Muscle of arm (tissue), 12 donors: ENCODE results near the gene CYLD. TPM values are rescaled to one million over a fixed set of nuclear protein-coding genes. Genes with fewer than 3 reads are reported as not detected.

Source experiments
- DNase-seq: peaks from one replicate; pipeline ENCODE4 v3.0.0-alpha.2; 2013
- polyA plus RNA-seq, 12 donors: library from polyadenylated mRNA; unstranded; fragments of 120-200 nt; gene quantifications; one replicate each; pipeline ENCODE4 v1.2.1, GENCODE V29; 2013; ENCODE audit not compliant: insufficient read length in 12 of 12

The CYLD gene
- polyA plus RNA-seq, 12 donors: 22.5 to 40.7 (median 31.6) TPM; not detected in 1

GRCh38 chr16:50736448-50736847 lies 5.4 kb upstream of the CYLD start:
- DNase-seq: no peak

- DNase-seq: no peak
These were observed 4.4 kb upstream of the CYLD start for GRCh38 chr16:50737420-50737959.

GRCh38 chr16:50739031-50739430 lies 2.9 kb upstream of the CYLD start:
- no peak for DNase-seq

DNA sequence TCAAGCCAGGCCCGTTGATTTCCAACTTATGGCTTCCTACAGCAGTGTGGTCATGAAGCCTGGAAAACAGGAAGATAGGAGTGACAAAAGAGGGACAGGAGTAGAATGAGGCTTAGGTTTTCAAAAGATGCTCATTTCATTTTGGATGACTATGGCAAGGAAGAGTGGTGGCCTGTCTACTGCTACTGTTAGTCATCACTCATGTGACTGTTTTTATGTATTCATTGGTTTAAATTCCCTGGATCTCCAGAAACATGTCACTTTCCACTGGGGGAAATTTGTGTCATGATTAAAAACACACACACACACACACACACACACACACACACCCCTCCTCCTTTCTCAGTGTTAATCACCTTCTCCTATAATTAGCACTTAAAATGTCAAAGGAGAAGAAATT lies 1.1 kb upstream of the CYLD start:
- no peak for DNase-seq

GRCh38 chr16:50741225-50741780 lies 583 bp upstream of the CYLD start:
- DNase-seq: no peak

DNA sequence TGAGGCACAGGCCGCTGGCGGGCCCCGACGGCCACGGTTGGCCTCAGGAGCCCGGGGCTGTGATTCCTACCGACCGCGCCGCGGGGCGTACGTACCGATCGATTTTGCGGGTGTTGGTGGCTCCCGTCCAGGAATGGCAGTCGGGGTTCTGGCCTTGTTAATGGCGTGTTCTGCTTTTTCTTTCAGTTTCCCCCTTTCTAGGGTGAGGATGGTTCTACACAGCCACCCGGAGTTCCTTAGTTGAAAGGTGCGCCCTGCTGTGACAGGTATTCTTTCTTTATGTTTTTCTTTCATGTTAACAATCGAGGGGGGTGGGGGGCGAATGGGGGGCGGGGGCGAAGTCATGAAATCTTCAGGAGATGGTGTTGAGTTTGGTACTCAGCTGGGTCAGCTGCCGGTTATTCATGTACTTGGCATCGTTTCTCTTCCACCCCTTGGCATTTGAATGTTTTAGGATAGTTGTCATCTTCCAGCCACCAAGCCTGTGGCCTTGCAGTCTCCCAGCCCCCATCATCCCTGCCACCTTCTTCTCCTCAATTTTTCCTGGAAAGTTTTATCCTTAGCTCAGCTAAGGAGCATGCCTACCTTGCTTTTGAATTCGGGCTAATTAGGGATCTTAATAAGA lies 802 bp downstream of the CYLD start:
- DNase-seq: no peak

DNA sequence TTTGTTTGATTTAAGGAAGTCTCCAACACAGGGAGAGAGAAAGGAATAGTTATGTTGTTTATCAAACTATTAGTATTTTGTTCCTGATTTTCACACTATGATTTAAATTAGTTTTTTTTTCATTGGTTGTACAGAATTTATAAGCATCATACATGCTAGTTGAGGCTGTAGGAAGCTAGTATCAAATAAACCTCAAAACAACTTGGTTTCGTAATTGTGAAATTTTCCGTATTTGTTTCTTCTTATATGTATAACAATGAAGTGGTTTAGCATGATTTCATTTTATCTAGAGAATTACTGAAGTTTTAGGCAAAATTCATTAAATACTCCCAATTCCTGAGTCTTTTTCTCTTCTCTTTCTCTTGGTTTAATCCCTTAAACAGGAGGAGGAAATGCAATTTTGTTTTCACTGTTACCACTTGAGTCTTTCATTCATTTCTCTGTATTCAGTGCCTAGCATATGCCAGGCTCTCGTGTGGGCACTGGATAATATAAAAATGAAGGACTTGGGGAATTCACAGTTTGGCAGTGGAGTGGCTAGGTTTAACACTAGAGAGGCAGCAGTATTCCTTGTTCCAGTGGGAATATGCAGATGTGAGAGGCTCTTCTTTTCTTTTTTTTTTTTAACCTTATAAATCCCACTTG lies 1.8 kb downstream of the CYLD start:
- DNase-seq: no peak

DNA sequence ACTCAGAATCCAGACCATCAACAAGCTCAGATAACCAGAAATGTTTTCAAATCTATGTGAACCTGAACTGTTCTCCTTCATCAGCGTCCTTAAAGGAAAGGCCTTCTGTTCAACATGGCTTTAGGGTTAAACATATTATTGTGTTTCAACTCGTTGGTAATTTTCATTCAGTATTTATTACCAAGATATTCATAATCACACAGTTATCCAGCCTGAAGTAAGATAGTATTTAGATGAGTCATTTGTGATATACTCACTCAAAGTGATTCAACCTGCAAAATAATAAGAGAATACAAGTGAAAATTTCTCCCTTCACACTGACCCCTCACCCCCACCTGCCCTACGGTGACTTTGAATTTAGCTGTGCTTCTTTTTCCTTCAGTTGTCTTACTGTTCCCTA lies 3.0 kb downstream of the CYLD start:
- no peak for DNase-seq

GRCh38 chr16:50745940-50746339 lies 4.1 kb downstream of the CYLD start:
- DNase-seq: no peak

DNA sequence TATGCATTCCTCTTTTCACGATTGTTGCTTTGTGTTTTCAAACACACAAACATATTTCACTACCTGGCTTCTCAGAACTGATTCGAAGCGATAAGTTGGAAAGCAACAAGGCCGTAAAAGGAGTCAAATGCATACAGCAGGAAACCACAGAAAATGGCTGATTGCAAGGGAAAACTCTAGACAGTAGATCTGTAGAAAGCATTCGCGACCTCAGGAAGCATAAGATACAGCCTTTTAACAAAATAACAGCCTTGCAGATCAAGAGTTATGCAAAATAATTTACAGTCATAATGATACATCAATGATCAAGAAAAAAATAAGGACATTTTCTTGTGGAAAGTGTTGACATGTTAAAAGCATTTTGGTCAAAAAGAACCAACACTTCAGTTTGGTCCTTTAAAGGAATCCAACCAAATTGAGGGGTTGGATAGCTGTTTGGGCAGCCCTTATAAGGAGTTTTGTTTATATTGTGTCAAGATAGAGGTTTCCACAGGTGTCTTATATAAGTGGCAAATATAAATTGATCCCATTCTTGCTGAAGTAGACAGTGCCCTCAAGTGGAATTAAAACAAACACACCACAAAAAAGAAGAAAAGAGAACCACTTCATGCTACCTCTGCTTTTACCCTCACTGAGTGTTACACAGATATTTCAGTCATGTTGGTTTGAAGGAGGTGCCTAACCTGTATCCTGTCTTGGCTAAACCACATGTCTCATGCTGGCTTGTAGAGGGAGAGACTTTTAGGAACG lies 5.5 kb downstream of the CYLD start:
- no peak for DNase-seq

GRCh38 chr16:50751528-50751927 lies 9.6 kb downstream of the CYLD start:
- DNase-seq: no peak

DNA sequence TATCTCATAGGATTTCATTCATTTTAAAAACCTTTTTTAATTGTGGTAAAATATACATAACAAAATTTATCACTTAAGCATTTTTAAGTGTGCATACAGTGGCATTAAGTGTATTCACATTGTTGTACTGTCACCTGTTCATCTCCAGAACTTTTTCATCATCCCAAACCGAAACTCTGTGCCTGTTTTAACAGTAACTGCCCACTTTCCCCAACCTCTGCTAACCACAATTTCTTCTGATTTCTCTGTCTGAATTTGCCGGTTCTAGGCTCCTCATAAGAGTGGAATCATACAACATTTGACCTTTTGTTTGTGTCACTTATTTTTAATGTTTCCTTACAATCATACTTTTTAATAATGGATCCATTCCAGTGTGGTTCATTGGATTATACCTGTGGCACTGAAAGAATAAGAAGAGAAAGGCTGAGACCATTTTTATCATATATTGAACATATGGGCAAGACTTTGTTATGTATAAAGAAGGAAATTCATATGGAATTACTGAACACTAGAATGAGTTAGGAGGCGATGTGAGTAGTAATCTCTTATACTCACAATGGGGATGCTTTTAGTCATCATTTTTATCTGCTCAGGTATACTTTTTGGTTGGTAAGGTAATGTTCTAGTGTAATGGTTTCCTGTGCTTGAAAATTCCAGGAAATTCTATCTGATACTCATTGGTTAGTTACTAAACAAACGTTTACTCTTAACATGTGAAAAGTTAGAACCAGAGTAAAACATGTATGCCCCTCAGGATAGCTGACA lies 10.8 kb downstream of the CYLD start:
- DNase-seq: no peak

GRCh38 chr16:50756473-50756872 lies 14.6 kb downstream of the CYLD start:
- DNase-seq: no peak

GRCh38 chr16:50761267-50761666 lies 19.4 kb downstream of the CYLD start:
- no peak for DNase-seq

GRCh38 chr16:50762241-50762640 lies 20.4 kb downstream of the CYLD start:
- DNase-seq: no peak

GRCh38 chr16:50763211-50763610 lies 21.3 kb downstream of the CYLD start:
- no peak for DNase-seq

- DNase-seq: no peak
These were observed 23.4 kb downstream of the CYLD start for GRCh38 chr16:50765260-50765659.

- no peak for DNase-seq
These were observed 24.0 kb downstream of the CYLD start for GRCh38 chr16:50765861-50766260.

DNA sequence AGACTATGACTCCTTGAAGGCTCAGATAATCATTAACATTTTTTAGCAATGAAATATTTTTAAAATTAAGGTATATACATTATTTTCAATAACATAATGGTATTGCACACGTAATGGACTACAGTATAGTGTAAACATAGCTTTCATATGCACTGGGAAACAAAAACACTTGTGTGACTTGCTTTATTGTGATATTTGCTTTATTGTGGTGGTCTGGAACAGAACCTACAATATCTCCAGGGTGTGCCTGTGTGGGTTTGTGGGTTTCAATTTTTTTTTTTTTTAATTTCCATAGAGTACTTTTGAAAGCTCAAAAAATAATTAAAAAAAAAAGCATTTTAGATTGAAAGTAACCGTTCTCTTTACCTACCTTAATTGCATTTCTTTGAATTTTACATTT lies 25.3 kb downstream of the CYLD start:
- no peak for DNase-seq

DNA sequence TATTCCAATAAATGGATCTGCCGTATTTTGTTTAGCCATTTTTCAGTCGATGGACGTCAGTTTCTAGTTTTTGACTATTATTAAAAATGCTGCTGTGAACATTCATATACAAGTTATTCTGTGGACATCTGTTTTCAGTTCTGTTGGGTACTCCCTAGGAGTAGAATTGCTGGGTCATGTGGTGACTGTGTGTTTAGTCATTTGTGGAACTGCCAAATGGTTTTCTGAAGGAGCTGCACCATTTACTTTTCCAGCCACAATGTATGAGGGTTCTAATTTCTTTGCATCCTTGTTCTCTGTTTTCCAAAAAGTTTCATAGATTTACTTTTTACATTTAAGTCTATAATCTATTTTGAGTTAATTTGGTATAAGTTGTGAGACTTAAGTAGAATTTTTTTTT lies 29.5 kb downstream of the CYLD start:
- no peak for DNase-seq

DNA sequence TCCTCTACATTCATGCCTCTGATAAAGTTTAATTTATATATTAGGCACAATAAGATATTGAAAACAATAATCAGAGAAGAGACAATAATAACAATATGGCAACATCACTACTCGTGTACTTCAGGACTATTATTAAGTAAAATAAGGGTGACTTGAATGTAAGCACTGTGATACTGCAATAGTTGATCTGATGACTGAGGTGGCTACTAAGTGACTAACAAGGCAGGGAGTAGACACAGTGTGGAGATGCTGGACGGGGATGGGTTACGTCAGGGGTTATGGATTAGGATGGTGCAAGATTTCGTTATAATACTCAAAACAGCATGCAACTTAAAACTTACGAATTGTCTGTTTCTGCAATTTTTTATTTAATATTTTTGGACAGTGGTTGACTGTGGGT lies 32.5 kb downstream of the CYLD start:
- DNase-seq: no peak

DNA sequence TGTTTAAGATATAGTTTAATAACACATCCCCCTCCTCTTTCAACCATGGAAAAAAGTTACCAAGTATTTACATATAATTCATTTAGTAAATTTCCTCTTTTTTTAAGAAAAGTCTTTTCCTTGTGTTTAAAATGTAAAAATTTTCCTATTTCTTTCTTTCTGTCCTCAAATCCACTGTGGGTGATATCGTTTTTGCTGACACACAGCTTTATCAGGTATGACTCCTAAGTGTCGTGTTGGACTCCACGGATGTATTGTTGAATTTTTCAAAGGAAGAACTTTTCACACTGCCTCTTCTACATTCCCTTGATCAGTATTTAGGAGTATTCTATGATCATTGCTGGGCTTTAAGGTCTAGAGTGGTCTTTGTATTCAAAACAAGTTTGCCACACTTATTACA lies 33.1 kb downstream of the CYLD start:
- DNase-seq: no peak
